ENCODE data around the gene SLC35F4. TPM values are rescaled to one million over a fixed set of nuclear protein-coding genes. Genes with fewer than 3 reads are reported as not detected.

The SLC35F4 gene
- total RNA-seq, 2 experiments from 2014 or later: not detected

GRCh38 chr14:57573173-57573572, 292.7 kb downstream of the SLC35F4 start:
- no peak overlapping the region for H3K4me3 Mint-ChIP-seq
- no peak for DNase-seq
- CTCF ChIA-PET: interaction anchor here (0.8 kb wide), 1 partner anchor 256 kb away, joined by 3 read pairs; no protein-coding TSS in a partner anchor
- H3K36me3 Mint-ChIP-seq (ENCODE audit: low read depth): no peaks in the 10 kb centered on the region
- intact Hi-C loops (cut with micrococcal nuclease): no loop called here
- H3K27me3 Mint-ChIP-seq (ENCODE audit: low read depth): no peaks in the 10 kb centered on the region
- no peaks in the 10 kb centered on the region for H3K9me3 Mint-ChIP-seq
- no peak overlapping the region for H3K27ac Mint-ChIP-seq
- H3K4me1 Mint-ChIP-seq (ENCODE audit: low read depth): no peaks in the 10 kb centered on the region

- no peaks in the 10 kb centered on the region for H3K4me1 Mint-ChIP-seq (ENCODE audit: low read depth)
- no peak overlapping the region for H3K27ac Mint-ChIP-seq
- CTCF ChIA-PET: no interaction called here
- H3K36me3 Mint-ChIP-seq (ENCODE audit: low read depth): no peaks in the 10 kb centered on the region
- no peak overlapping the region for H3K4me3 Mint-ChIP-seq
- no peak for DNase-seq
- H3K9me3 Mint-ChIP-seq: no peaks in the 10 kb centered on the region
- intact Hi-C loops (cut with micrococcal nuclease): no loop called here
- H3K27me3 Mint-ChIP-seq (ENCODE audit: low read depth): peaks cover 2% of the 10 kb centered on the region
Observed at GRCh38 chr14:57568554-57568953, 297.3 kb downstream of the SLC35F4 start.

GRCh38 chr14:57567220-57567619, 298.7 kb downstream of the SLC35F4 start:
- no peaks in the 10 kb centered on the region for H3K9me3 Mint-ChIP-seq
- DNase-seq: no peak
- intact Hi-C loops (cut with micrococcal nuclease): no loop called here
- no peak overlapping the region for H3K27ac Mint-ChIP-seq
- H3K4me1 Mint-ChIP-seq (ENCODE audit: low read depth): no peaks in the 10 kb centered on the region
- no peaks in the 10 kb centered on the region for H3K36me3 Mint-ChIP-seq (ENCODE audit: low read depth)
- H3K4me3 Mint-ChIP-seq: no peak overlapping the region
- CTCF ChIA-PET: no interaction called here
- H3K27me3 Mint-ChIP-seq (ENCODE audit: low read depth): peaks cover 2% of the 10 kb centered on the region

- intact Hi-C loops (cut with micrococcal nuclease): no loop called here
- CTCF ChIA-PET: no interaction called here
- H3K4me1 Mint-ChIP-seq (ENCODE audit: low read depth): no peaks in the 10 kb centered on the region
- H3K27me3 Mint-ChIP-seq (ENCODE audit: low read depth): no peaks in the 10 kb centered on the region
- no peak overlapping the region for H3K4me3 Mint-ChIP-seq
- no peaks in the 10 kb centered on the region for H3K36me3 Mint-ChIP-seq (ENCODE audit: low read depth)
- H3K9me3 Mint-ChIP-seq: no peaks in the 10 kb centered on the region
- H3K27ac Mint-ChIP-seq: no peak overlapping the region
- no peak for DNase-seq
Observed at GRCh38 chr14:57560681-57561080, 305.2 kb downstream of the SLC35F4 start.

GRCh38 chr14:57559576-57559975, 306.3 kb downstream of the SLC35F4 start:
- Mint-ChIP-seq H3K4me1 (ENCODE audit: low read depth) (no peaks in the 10 kb centered on the region), H3K9me3 (peaks cover 4% of the 10 kb centered on the region), H3K36me3 (ENCODE audit: low read depth) (peaks cover 3% of the 10 kb centered on the region), H3K4me3 (no peak overlapping the region), H3K27ac (no peak overlapping the region), H3K27me3 (ENCODE audit: low read depth) (no peaks in the 10 kb centered on the region)
- CTCF ChIA-PET: no interaction called here
- intact Hi-C loops (cut with micrococcal nuclease): no loop called here
- no peak for DNase-seq

GRCh38 chr14:57549765-57550420, 316.0 kb downstream of the SLC35F4 start:
- no peaks in the 10 kb centered on the region for H3K4me1 Mint-ChIP-seq (ENCODE audit: low read depth)
- no peak for DNase-seq
- peaks cover 9% of the 10 kb centered on the region for H3K36me3 Mint-ChIP-seq (ENCODE audit: low read depth)
- no peak overlapping the region for H3K4me3 Mint-ChIP-seq
- no peaks in the 10 kb centered on the region for H3K27me3 Mint-ChIP-seq (ENCODE audit: low read depth)
- no peak overlapping the region for H3K27ac Mint-ChIP-seq
- intact Hi-C loops (cut with micrococcal nuclease): no loop called here
- H3K9me3 Mint-ChIP-seq: peaks cover 24% of the 10 kb centered on the region
- CTCF ChIA-PET: no interaction called here

- Mint-ChIP-seq H3K4me3 (no peak overlapping the region), H3K27me3 (ENCODE audit: low read depth) (no peaks in the 10 kb centered on the region), H3K9me3 (peaks cover 19% of the 10 kb centered on the region), H3K27ac (no peak overlapping the region), H3K36me3 (ENCODE audit: low read depth) (peaks cover 6% of the 10 kb centered on the region), H3K4me1 (ENCODE audit: low read depth) (no peaks in the 10 kb centered on the region)
- CTCF ChIA-PET: no interaction called here
- intact Hi-C loops (cut with micrococcal nuclease): no loop called here
- DNase-seq: no peak
Observed at GRCh38 chr14:57549016-57549564, 316.8 kb downstream of the SLC35F4 start.

GRCh38 chr14:57547131-57547530, 318.8 kb downstream of the SLC35F4 start:
- intact Hi-C loops (cut with micrococcal nuclease): no loop called here
- Mint-ChIP-seq H3K27me3 (ENCODE audit: low read depth) (peaks cover 3% of the 10 kb centered on the region), H3K4me1 (ENCODE audit: low read depth) (no peaks in the 10 kb centered on the region), H3K4me3 (no peak overlapping the region), H3K36me3 (ENCODE audit: low read depth) (peaks cover 4% of the 10 kb centered on the region), H3K9me3 (peaks cover 26% of the 10 kb centered on the region), H3K27ac (no peak overlapping the region)
- no peak for DNase-seq
- CTCF ChIA-PET: no interaction called here

GRCh38 chr14:57533214-57533613, 332.7 kb downstream of the SLC35F4 start:
- CTCF ChIA-PET: interaction anchor here (0.6 to 1.4 kb wide), 6 partner anchors 125 to 543 kb away, joined by 3 to 4 read pairs (median 3); no protein-coding TSS in a partner anchor
- Mint-ChIP-seq H3K27ac (no peak overlapping the region), H3K27me3 (ENCODE audit: low read depth) (peaks cover 4% of the 10 kb centered on the region), H3K4me3 (no peak overlapping the region), H3K36me3 (ENCODE audit: low read depth) (no peaks in the 10 kb centered on the region), H3K9me3 (no peaks in the 10 kb centered on the region), H3K4me1 (ENCODE audit: low read depth) (no peaks in the 10 kb centered on the region)
- DNase-seq: peak; percentile 45
- intact Hi-C loops (cut with micrococcal nuclease): loop anchor here (1.0 to 10.0 kb wide), 3 partner anchors 338 to 632 kb away; no protein-coding TSS in a partner anchor

GRCh38 chr14:57530571-57530970, 335.3 kb downstream of the SLC35F4 start:
- intact Hi-C loops (cut with micrococcal nuclease): loop anchor here (10.0 kb wide), 1 partner anchor 634 kb away; no protein-coding TSS in a partner anchor
- Mint-ChIP-seq H3K36me3 (ENCODE audit: low read depth) (no peaks in the 10 kb centered on the region), H3K4me1 (ENCODE audit: low read depth) (no peaks in the 10 kb centered on the region), H3K4me3 (no peak overlapping the region), H3K27me3 (ENCODE audit: low read depth) (peaks cover 4% of the 10 kb centered on the region), H3K27ac (no peak overlapping the region), H3K9me3 (peaks cover 8% of the 10 kb centered on the region)
- CTCF ChIA-PET: no interaction called here
- no peak for DNase-seq

- DNase-seq: no peak
- Mint-ChIP-seq H3K27me3 (ENCODE audit: low read depth) (peaks cover 4% of the 10 kb centered on the region), H3K4me1 (ENCODE audit: low read depth) (no peaks in the 10 kb centered on the region), H3K36me3 (ENCODE audit: low read depth) (peaks cover 1% of the 10 kb centered on the region), H3K9me3 (peaks cover 30% of the 10 kb centered on the region), H3K4me3 (no peak overlapping the region), H3K27ac (no peak overlapping the region)
- CTCF ChIA-PET: interaction anchor here (0.8 kb wide), 1 partner anchor 546 kb away, joined by 3 read pairs; no protein-coding TSS in a partner anchor
- intact Hi-C loops (cut with micrococcal nuclease): no loop called here
Observed at GRCh38 chr14:57526942-57527341, 338.9 kb downstream of the SLC35F4 start.

GRCh38 chr14:57519043-57519442, 346.8 kb downstream of the SLC35F4 start:
- intact Hi-C loops (cut with micrococcal nuclease): no loop called here
- Mint-ChIP-seq H3K9me3 (peaks cover 48% of the 10 kb centered on the region), H3K36me3 (ENCODE audit: low read depth) (peaks cover 4% of the 10 kb centered on the region), H3K27me3 (ENCODE audit: low read depth) (peaks cover 10% of the 10 kb centered on the region), H3K4me1 (ENCODE audit: low read depth) (no peaks in the 10 kb centered on the region), H3K4me3 (no peak overlapping the region), H3K27ac (no peak overlapping the region)
- no peak for DNase-seq
- CTCF ChIA-PET: no interaction called here
